Thymus (tissue), 11 donors: Measurements from ENCODE around the gene PKN2. TPM values are rescaled to one million over a fixed set of nuclear protein-coding genes. Genes with fewer than 3 reads are reported as not detected.
"Not testable (repeated sequence)": the region's sequence is repeated elsewhere in the genome, so short reads cannot be mapped to it uniquely, and the experiment has no call there.

Source experiments
- DNase-seq, 9 donors: peaks; one replicate each; pipeline ENCODE4 v3.0.0-alpha.2; 2013; ENCODE audit warnings: low spot score in 9 of 9, low read depth in 6 of 9, missing footprints in 1 of 9
- H3K27ac ChIP-seq, 2 donors: one replicate each; pipeline ENCODE4 v1.5.1; 2013; ENCODE audit warnings: control low read depth in 1 of 2, low read depth in 1 of 2, low read length in 1 of 2, mild to moderate bottlenecking in 1 of 2, moderate library complexity in 1 of 2
- H3K27me3 ChIP-seq, 2 donors: one replicate each; pipeline ENCODE4 v1.5.1; 2013; ENCODE audit warnings: low read length in 1 of 2; ENCODE audit not compliant: control insufficient read depth in 2 of 2, insufficient read depth in 1 of 2
- H3K36me3 ChIP-seq, 2 donors: one replicate each; pipeline ENCODE4 v1.5.1; 2013; ENCODE audit warnings: low read length in 1 of 2, mild to moderate bottlenecking in 1 of 2, moderate library complexity in 1 of 2; ENCODE audit not compliant: control insufficient read depth in 2 of 2, insufficient read depth in 2 of 2
- H3K4me1 ChIP-seq, 2 donors: one replicate each; pipeline ENCODE4 v1.5.1; 2013; ENCODE audit warnings: low read length in 2 of 2; ENCODE audit not compliant: control insufficient read depth in 2 of 2, insufficient read depth in 2 of 2
- H3K4me3 ChIP-seq, 2 donors: one replicate each; pipeline ENCODE4 v1.5.1; 2013; ENCODE audit warnings: low read length in 2 of 2, control low read depth in 1 of 2, mild to moderate bottlenecking in 1 of 2
- H3K9me3 ChIP-seq, 2 donors: one replicate each; pipeline ENCODE4 v1.5.1; 2013; ENCODE audit warnings: low read length in 1 of 2, mild to moderate bottlenecking in 1 of 2; ENCODE audit not compliant: control insufficient read depth in 2 of 2, insufficient read depth in 1 of 2
- WGBS: extraction: QIAGEN DNeasy Blood & Tissue Kit; methylation state at CpG from one replicate; pipeline ENCODE4 v1.1.7; 2013; 5-methylcytosine and 5-hydroxymethylcytosine counted together
- polyA plus RNA-seq: library from polyadenylated mRNA; stranded (reverse); fragments of 200-250 nt; gene quantifications from one replicate; pipeline ENCODE4 v1.2.3, GENCODE V29; 2013
- total RNA-seq: library from RNA; stranded (reverse); fragments of 120-200 nt; gene quantifications from one replicate; pipeline ENCODE4 v1.2.4, GENCODE V29; 2013
- donor health status: healthy.

PKN2 gene
- total and polyA plus RNA-seq, 2 donors = 26.0 to 27.5 TPM

DNA sequence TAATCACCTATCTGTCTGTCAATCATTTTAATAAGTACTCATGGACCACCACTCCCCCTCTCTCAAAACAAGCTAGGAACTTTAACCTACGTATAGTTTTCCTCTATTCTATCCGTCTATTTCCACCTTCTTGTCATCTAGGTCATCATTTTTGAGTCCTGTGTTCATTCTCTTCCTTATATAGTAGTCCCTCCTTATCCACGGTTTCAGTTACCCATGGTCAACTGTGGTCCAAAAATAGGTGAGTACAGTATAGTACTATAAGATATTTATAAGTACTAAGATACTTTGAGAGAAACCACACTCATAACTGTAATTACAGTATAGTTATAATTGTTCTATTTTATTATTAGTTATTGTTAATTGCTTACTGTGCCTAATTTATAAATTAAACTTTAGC, 7.5 kb downstream of the PKN2 start:
- Histone ChIP-seq H3K4me3 (no peak overlapping the region), H3K36me3 (peaks cover 0 to 14% of the 10 kb centered on the region in 2 donors), H3K27me3 (no peaks in the 10 kb centered on the region), H3K27ac (no peak overlapping the region), H3K4me1 (no peaks in the 10 kb centered on the region), H3K9me3 (no peaks in the 10 kb centered on the region)
- no peak for DNase-seq
- WGBS = 98% methylated on average over 3 of the region's 3 CpGs

DNA sequence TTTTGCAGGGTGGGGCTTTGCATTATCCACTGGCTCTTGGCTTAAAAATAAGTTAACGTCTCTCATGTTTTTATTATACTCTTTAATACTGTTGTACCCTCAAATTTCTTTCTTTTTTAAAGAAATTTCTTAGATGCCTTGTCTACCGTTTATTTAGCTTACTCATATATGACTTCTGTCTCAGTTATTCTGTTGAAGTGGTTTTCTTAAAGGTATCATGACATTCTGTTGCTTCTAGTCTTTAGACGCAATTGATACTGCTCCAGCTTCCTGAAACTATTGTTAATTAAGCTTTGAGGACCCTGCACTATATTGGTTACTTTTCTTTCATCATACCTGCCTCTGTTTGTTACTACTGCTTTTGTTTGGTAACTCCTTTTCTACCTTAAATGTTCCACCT, 11.7 kb downstream of the PKN2 start:
- Histone ChIP-seq H3K4me3 (no peak overlapping the region), H3K27ac (no peak overlapping the region), H3K27me3 (no peaks in the 10 kb centered on the region), H3K9me3 (no peaks in the 10 kb centered on the region), H3K4me1 (no peaks in the 10 kb centered on the region), H3K36me3 (peaks cover 0 to 14% of the 10 kb centered on the region in 2 donors)
- 93% methylated on average over 3 of the region's 3 CpGs for WGBS
- no peak for DNase-seq

DNA sequence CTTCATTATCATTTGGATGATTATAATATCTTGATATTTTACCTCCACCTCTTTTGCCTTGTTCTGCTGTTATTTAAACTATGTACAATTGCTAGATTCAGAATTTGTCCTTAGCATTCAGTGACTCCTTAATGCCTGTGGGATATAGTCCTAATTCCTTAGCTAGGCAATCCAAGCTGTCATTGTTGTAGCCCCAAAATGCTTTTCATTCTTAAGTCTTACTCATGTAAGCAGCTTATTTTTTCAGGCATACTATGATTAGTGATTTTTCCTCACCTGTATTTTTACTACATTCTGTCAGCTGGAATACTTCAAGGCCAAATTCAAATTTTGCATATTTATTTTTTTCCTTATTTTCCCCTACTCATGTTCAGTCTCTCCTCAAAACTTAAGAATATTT, 13.4 kb downstream of the PKN2 start:
- no peak for DNase-seq
- no peaks in the 10 kb centered on the region for H3K4me1 ChIP-seq
- H3K27me3 ChIP-seq = no peaks in the 10 kb centered on the region
- no peak overlapping the region for H3K27ac ChIP-seq
- no peaks in the 10 kb centered on the region for H3K9me3 ChIP-seq
- H3K4me3 ChIP-seq = no peak overlapping the region
- peaks cover 0 to 9% of the 10 kb centered on the region in 2 donors for H3K36me3 ChIP-seq

DNA sequence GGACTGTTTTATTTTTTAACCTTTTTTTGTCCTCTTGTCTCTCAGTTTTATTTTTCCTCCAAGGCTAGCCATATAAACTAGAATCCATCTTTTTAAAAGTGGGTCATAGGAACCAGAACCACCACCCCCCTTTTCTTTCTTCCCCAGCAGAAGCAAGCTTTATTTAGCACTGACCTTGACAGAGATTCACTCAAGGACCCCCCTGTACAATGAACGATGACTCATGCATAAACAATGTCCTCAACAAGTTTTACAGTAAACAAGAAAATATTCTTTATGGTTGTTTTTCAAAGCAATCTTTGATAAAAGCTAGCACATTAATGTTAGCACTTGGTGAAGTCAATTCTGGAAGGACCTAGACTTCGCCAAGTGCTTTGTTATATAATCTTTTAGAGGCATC, 14.1 kb downstream of the PKN2 start:
- H3K4me3 ChIP-seq = no peak overlapping the region
- H3K4me1 ChIP-seq = no peaks in the 10 kb centered on the region
- H3K36me3 ChIP-seq = peaks cover 0 to 9% of the 10 kb centered on the region in 2 donors
- no peaks in the 10 kb centered on the region for H3K9me3 ChIP-seq
- DNase-seq = no peak
- no peaks in the 10 kb centered on the region for H3K27me3 ChIP-seq
- WGBS = 85% methylated on average over 2 of the region's 2 CpGs
- H3K27ac ChIP-seq = peak overlapping the region in 1 of 2 donors; percentile 8

DNA sequence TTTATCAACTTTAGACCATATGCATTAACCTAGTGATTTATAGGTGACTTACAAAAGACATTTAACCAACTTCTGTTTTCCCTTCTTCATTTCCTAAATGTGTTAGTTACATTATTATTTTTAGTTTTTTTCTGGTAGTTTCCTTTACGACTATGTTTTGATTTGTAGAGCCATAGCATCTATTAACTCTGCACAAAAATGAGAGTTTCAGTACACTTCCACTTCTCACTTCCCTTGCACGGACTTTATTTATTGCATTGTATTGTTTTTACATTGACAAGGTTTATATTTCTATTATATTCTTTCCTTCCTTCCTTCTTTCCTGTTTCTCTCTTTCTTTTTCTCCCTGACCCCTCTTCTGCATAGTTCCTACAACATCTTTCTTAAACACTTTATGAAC, 14.7 kb downstream of the PKN2 start:
- Histone ChIP-seq H3K9me3 (no peaks in the 10 kb centered on the region), H3K36me3 (peaks cover 0 to 4% of the 10 kb centered on the region in 2 donors), H3K27ac (no peak overlapping the region), H3K27me3 (no peaks in the 10 kb centered on the region), H3K4me1 (no peaks in the 10 kb centered on the region), H3K4me3 (no peak overlapping the region)
- no peak for DNase-seq
- 59% methylated on average over 2 of the region's 2 CpGs for WGBS

DNA sequence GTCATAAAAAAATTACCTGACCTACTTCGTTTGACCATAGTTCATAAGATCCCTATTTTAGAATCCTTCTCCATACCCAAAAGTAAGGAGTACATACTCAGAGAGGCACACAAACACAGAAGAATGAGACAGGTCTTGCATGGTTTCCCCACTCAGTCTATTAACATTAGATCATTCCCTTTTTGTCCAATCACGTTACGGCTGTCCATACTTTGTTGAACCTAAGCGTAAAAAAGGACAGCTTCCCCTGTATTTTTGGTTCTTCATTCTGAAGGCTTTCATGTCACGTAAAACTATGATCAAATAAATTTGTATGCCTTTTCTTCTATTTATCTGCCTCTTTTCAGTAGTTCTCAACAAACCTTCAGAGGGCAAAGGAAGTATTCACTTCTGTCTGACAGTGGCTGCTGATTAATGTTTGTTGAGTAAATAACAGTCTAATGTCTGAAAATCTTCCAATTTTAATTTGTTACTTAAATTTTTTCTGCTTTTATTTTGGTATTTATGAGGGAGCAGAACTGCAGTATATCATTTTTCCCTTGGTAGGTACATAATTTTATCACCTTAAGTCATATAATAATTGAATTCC, 16.4 kb downstream of the PKN2 start:
- 91% methylated on average over 5 of the region's 5 CpGs for WGBS
- H3K36me3 ChIP-seq = no peaks in the 10 kb centered on the region
- no peaks in the 10 kb centered on the region for H3K27me3 ChIP-seq
- no peaks in the 10 kb centered on the region for H3K4me1 ChIP-seq
- DNase-seq = no peak
- H3K9me3 ChIP-seq = no peaks in the 10 kb centered on the region
- no peak overlapping the region for H3K27ac ChIP-seq
- H3K4me3 ChIP-seq = no peak overlapping the region

DNA sequence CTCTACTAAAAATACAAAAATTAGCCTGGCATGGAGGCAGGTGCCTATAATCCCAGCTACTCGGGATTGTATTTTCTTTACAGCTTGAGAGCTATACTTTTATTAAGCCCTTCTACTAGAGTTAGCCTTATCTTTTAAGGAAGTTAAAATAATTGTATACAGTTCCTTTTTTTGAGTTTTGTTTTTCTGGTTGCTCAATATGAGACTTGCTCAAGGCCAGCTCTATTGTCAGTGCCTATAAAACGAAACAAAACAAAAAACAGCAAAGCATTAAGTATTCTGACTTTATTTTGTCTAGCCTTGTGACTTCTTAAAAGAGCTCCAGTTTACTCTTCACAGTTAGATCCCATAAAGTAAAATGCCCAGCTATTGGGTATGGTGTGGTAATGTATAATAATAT, 17.2 kb downstream of the PKN2 start:
- Histone ChIP-seq H3K27ac (no peak overlapping the region), H3K27me3 (no peaks in the 10 kb centered on the region), H3K36me3 (no peaks in the 10 kb centered on the region), H3K9me3 (no peaks in the 10 kb centered on the region), H3K4me3 (no peak overlapping the region), H3K4me1 (no peaks in the 10 kb centered on the region)
- DNase-seq = peak in 1 of 9 donors; percentile 7
- 42% methylated on average over 2 of the region's 2 CpGs for WGBS

DNA sequence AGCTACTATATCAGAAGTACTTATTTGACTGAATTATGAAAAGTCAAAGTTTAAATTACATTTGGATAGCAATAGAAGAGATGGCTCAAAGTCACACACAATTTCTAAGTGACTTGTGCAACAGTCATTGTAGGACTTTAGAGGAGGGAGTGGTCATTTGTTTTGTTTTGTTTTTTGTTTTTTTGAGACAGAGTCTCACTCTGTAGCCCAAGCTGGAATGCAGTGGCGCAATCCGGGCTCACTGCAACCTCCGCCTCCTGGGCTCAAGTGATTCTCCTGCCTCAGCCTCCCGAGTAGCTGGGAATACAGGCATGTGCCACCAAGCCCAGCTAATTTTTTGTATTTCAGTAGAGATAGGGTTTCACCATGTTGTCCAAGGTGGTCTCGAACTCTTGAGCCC, 17.7 kb downstream of the PKN2 start:
- not testable (repeated sequence) for DNase-seq, H3K27me3 ChIP-seq, H3K4me1 ChIP-seq, H3K36me3 ChIP-seq, H3K4me3 ChIP-seq, H3K9me3 ChIP-seq, H3K27ac ChIP-seq
- 98% methylated on average over 5 of the region's 5 CpGs for WGBS

DNA sequence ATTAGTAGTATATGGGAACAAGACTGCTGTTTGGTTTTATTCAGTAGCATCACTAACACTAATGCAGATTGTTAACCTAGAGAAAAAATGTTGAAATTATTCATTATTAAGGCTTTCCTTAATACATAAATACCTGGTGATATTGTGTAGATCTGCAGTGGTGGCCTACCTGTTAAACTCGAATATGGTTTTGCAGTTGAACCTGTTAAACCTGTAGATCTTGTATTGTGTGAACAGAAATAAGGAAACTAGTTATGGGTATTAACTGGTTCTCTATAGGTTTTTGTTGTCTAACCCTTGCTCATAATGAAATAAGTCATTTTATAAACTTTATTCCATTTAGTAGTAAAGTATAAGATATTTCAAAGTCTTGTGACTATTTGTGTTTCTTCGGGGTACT, 23.9 kb downstream of the PKN2 start:
- H3K4me1 ChIP-seq = no peaks in the 10 kb centered on the region
- no peak overlapping the region for H3K4me3 ChIP-seq
- WGBS = 97% methylated on average over 2 of the region's 2 CpGs
- H3K36me3 ChIP-seq = peaks cover 0 to 3% of the 10 kb centered on the region in 2 donors
- no peaks in the 10 kb centered on the region for H3K27me3 ChIP-seq
- no peaks in the 10 kb centered on the region for H3K9me3 ChIP-seq
- no peak for DNase-seq
- H3K27ac ChIP-seq = no peak overlapping the region

DNA sequence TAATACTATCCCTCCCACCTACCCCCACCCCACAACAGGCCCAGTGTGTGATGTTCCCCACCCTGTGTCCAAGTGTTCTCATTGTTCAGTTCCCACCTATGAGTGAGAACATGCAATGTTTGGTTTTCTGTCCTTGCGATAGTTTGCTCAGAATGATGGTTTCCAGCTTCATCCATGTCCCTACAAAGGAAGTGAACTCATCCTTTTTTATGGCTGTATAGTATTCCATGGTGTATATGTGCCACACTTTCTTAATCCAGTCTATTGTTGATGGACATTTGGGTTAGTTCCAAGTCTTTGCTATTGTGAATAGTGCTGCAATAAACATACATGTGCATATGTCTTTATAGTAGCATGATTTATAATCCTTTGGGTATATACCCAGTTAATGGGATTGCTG, 28.8 kb downstream of the PKN2 start:
- not testable (repeated sequence) for H3K27ac ChIP-seq

More for the DNA sequence above, 28.8 kb downstream of the PKN2 start:
- not testable (repeated sequence) for H3K4me1 ChIP-seq, H3K4me3 ChIP-seq, H3K9me3 ChIP-seq, H3K27me3 ChIP-seq, DNase-seq, H3K36me3 ChIP-seq
- 92% methylated on average over 1 of the region's 1 CpG for whole genome bisulfite sequencing
